Caco-2 (cell line): ENCODE data around the gene APOBEC3G. TPM values are rescaled to one million over a fixed set of nuclear protein-coding genes. Genes with fewer than 3 reads are reported as not detected.

ENCODE experiments used
- BruUV-seq: library from RNA; stranded (reverse); fragments of 400-500 nt; replicated peaks from 2 replicates; lab custom pipeline; 2021; lab: Mats Ljungman, UMichigan
- CTCF ChIA-PET: fragments of 300-600 bp; sonication (Branson Sonifier 250); formaldehyde crosslinking; loops from one replicate; lab custom pipeline; 2022; ENCODE audit warnings: antibody characterized with exemption; lab: Charles Lee
- POLR2A ChIA-PET: fragments of 300-600 bp; sonication (Branson Sonifier 250); formaldehyde crosslinking; loops from one replicate; lab custom pipeline; 2022; ENCODE audit warnings: antibody characterized with exemption; lab: Charles Lee
- DNase-seq, 2 experiments: peaks; one replicate each; pipeline versions ENCODE4 v3.0.0 to v3.0.0-alpha.2; 2020 to 2022
- H3K27me3 ChIP-seq: replicated peaks from 2 replicates; pipeline ENCODE4 v1.6.0; 2011; ENCODE audit warnings: low read length; ENCODE audit not compliant: control insufficient read depth, insufficient read depth
- H3K36me3 ChIP-seq: 2 replicates; pipeline ENCODE4 v1.5.1; 2011; ENCODE audit warnings: low read length; ENCODE audit not compliant: control insufficient read depth, insufficient read depth
- H3K4me1 ChIP-seq: fragments of 250-450 bp; sonication (Bioruptor Pico); 2 replicates; pipeline ENCODE4 v1.5.1; 2020; ENCODE audit warnings: mild to moderate bottlenecking
- H3K4me3 ChIP-seq: 2 replicates; pipeline ENCODE4 v1.5.1; 2011; ENCODE audit warnings: low read depth, mild to moderate bottlenecking, control low read depth, low read length
- H3K9me3 ChIP-seq: fragments of 250-450 bp; sonication (Bioruptor Pico); 2 replicates; pipeline ENCODE4 v1.5.1; 2020; ENCODE audit warnings: mild to moderate bottlenecking, moderate library complexity
- H3K27ac Mint-ChIP-seq: one replicate; pipeline ENCODE4 v1.8.0; 2022; ENCODE audit warnings: mixed read lengths; ENCODE audit not compliant: unreplicated experiment
- H3K27me3 Mint-ChIP-seq: one replicate; pipeline ENCODE4 v1.8.0; 2022; ENCODE audit warnings: mixed read lengths; ENCODE audit not compliant: insufficient read depth, unreplicated experiment
- H3K36me3 Mint-ChIP-seq: one replicate; pipeline ENCODE4 v1.8.0; 2022; ENCODE audit warnings: mild to moderate bottlenecking, mixed read lengths; ENCODE audit not compliant: insufficient read depth, unreplicated experiment
- H3K4me1 Mint-ChIP-seq: one replicate; pipeline ENCODE4 v1.8.0; 2022; ENCODE audit warnings: low read depth, mixed read lengths; ENCODE audit not compliant: unreplicated experiment
- H3K4me3 Mint-ChIP-seq: one replicate; pipeline ENCODE4 v1.8.0; 2022; ENCODE audit warnings: mild to moderate bottlenecking, moderate library complexity, mixed read lengths; ENCODE audit not compliant: unreplicated experiment
- H3K9me3 Mint-ChIP-seq: one replicate; pipeline ENCODE4 v1.8.0; 2022; ENCODE audit warnings: mixed read lengths; ENCODE audit not compliant: unreplicated experiment
- intact Hi-C: fragments of 100-400 bp; cut with micrococcal nuclease; formaldehyde crosslinking; loops from one replicate; pipeline ENCODE4 v1.10.0; 2022; ENCODE audit not compliant: unreplicated experiment
- total RNA-seq: library from RNA; stranded (reverse); gene quantifications from 2 replicates; pipeline ENCODE4 v1.2.3, GENCODE V29; 2022
- TF ChIP-seq, protein P1 (sequence below), 2 experiments: fragments of 200-600 bp in 1 of 2; IDR thresholded peaks; 1 replicate in 1 of 2; 2 replicates in 1 of 2; pipeline versions ENCODE4 v1.5.1 to v1.8.0; 2011 to 2022; ENCODE audit warnings: antibody characterized with exemption in 1 of 2, control low read depth in 1 of 2, inconsistent platforms in 1 of 2, low read depth in 1 of 2, low read length in 1 of 2, mild to moderate bottlenecking in 1 of 2, moderate library complexity in 1 of 2; ENCODE audit not compliant: insufficient read depth in 1 of 2, severe bottlenecking in 1 of 2, unreplicated experiment in 1 of 2

Gene APOBEC3G
- total RNA-seq, 1 experiment from 2014 or later, result 0.73 TPM

DNA sequence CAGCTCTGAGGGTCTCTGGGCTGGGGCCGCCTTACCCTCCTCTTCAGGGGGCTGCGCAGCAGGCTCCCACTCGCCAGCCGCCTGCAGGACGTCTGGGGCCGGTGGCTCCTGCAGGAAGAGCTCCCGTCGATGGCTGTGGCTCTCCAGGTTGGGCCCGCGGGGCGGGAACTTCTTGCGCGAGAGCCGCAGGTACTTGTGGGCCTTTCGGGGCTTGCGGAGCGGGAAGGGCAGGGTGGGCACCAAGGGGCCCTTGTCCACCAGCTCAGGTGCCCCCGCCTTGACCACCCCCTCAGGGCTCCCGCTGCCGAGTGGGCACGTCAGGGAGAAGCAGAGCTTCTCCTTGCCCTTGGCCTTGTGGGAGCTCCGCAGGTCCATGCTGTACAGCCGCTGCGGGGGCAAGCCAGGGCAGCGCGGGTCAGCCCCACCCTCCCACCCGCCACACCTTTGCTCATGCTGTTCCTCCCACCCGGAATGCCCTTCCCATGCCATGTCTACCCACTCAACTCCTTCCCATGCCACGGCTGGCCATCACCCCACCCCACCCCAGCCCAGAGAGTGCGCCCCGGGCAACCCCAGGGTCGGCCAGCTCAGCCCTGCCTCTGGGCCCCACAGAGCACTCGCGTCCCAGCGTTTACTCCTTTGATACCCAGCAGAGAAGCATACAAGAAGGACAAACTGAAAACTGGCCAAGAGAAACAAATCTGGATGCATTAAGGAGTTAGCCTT is 57.5 kb downstream of the APOBEC3G start:
- BruUV-seq, result no TSS peak
- no peak overlapping the region for H3K4me3 ChIP-seq
- CTCF ChIA-PET, result interaction anchor here (1.0 to 1.4 kb wide), 4 partner anchors 16 to 366 kb away, joined by 3 to 5 read pairs (median 4); no protein-coding TSS in a partner anchor
- Mint-ChIP-seq H3K27ac (no peak overlapping the region), H3K4me1 (peaks cover 7% of the 10 kb centered on the region), H3K9me3 (no peaks in the 10 kb centered on the region), H3K4me3 (no peak overlapping the region), H3K27me3 (no peaks in the 10 kb centered on the region), H3K36me3 (no peaks in the 10 kb centered on the region)
- TF ChIP-seq, protein P1, sequence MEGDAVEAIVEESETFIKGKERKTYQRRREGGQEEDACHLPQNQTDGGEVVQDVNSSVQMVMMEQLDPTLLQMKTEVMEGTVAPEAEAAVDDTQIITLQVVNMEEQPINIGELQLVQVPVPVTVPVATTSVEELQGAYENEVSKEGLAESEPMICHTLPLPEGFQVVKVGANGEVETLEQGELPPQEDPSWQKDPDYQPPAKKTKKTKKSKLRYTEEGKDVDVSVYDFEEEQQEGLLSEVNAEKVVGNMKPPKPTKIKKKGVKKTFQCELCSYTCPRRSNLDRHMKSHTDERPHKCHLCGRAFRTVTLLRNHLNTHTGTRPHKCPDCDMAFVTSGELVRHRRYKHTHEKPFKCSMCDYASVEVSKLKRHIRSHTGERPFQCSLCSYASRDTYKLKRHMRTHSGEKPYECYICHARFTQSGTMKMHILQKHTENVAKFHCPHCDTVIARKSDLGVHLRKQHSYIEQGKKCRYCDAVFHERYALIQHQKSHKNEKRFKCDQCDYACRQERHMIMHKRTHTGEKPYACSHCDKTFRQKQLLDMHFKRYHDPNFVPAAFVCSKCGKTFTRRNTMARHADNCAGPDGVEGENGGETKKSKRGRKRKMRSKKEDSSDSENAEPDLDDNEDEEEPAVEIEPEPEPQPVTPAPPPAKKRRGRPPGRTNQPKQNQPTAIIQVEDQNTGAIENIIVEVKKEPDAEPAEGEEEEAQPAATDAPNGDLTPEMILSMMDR (IDR thresholded peaks at IDR 0.05; ENCODE audit: insufficient read depth in 1 of 2, low read depth in 1 of 2, low read length in 1 of 2, severe bottlenecking in 1 of 2, unreplicated experiment in 1 of 2), result no peak
- DNase-seq, result no peak
- POLR2A ChIA-PET, result no interaction called here
- no peaks in the 10 kb centered on the region for H3K36me3 ChIP-seq
- H3K27me3 ChIP-seq, result no peaks in the 10 kb centered on the region
- H3K9me3 ChIP-seq, result no peaks in the 10 kb centered on the region
- peaks cover 14% of the 10 kb centered on the region for H3K4me1 ChIP-seq
- intact Hi-C loops, result no loop called here

DNA sequence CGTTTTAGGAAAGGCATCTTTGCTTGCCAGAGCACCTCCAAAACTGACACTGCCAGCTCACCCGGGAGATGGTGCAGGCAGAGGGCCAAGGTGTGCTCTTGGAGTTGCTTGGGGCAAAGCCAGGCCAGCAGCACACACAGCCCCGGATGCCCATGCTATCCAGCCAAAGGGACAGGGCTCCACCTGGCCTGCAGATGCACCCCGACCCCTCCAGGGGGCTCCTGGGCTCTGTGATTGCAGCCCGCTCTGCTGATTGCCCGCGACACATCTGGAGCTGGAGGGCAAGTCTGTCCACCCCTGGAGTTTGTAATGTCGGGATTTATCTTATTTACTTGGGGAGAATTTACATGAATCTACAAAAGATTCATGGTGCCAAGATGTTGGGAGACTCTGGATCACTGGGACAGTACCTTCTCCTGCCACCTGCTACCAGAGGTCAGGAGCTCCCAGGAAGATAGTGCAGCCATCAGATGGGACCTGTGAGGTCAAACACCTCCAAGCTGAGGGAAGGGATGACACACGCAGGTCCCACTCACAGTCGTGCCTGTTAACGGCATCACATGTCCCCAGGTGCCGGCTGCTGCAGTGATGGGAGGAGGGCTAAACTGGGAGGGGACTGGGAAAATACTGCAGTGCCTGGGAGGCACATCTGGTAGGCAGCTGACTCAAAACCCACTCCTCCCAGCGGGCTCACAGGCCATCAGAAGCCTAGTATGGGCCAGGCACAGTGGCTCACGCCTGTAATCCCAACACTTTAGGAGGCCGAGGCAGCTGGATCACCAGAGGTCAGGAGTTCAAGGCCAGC is 58.2 kb downstream of the APOBEC3G start:
- TF ChIP-seq, protein P1 (IDR thresholded peaks at IDR 0.05; ENCODE audit: insufficient read depth in 1 of 2, low read depth in 1 of 2, low read length in 1 of 2, severe bottlenecking in 1 of 2, unreplicated experiment in 1 of 2), result peak; percentile 76 to 83
- H3K27me3 Mint-ChIP-seq, result no peaks in the 10 kb centered on the region

DNA sequence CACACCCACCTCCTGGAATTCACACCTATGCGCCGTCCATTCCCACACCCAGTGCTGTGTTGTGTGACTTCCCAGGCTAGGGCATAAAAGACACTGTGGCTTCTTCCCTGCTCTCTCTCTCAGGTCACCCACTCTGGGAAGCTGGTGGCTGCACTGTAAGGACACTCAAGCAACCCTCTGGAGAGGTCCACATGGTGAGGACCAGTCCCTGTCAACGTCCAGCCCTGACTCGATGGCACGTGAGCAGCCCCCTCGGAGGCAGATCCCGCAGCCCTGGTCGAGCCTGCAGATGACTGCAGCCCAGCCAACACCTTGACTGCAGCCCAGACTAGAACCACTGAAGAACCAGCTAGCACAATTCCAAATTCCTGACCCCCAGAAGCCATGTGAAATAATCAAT is 59.2 kb downstream of the APOBEC3G start:
- TF ChIP-seq, protein P1 (IDR thresholded peaks at IDR 0.05; ENCODE audit: insufficient read depth in 1 of 2, low read depth in 1 of 2, low read length in 1 of 2, severe bottlenecking in 1 of 2, unreplicated experiment in 1 of 2), result no peak
- no TSS peak for BruUV-seq
- Histone ChIP-seq H3K36me3 (no peaks in the 10 kb centered on the region), H3K27me3 (no peaks in the 10 kb centered on the region), H3K9me3 (no peaks in the 10 kb centered on the region), H3K4me3 (no peak overlapping the region), H3K4me1 (peaks cover 3% of the 10 kb centered on the region)
- ChIA-PET POLR2A (no interaction called here), CTCF (interaction anchor here (1.2 to 1.3 kb wide), 2 partner anchors 12 to 15 kb away, joined by 3 to 6 read pairs; no protein-coding TSS in a partner anchor)
- DNase-seq, result no peak
- Mint-ChIP-seq H3K9me3 (no peaks in the 10 kb centered on the region), H3K27ac (no peak overlapping the region), H3K27me3 (no peaks in the 10 kb centered on the region), H3K4me3 (no peak overlapping the region), H3K36me3 (no peaks in the 10 kb centered on the region), H3K4me1 (no peaks in the 10 kb centered on the region)
- intact Hi-C loops, result no loop called here

More for the DNA sequence above, 58.2 kb downstream of the APOBEC3G start:
- no TSS peak for BruUV-seq
- H3K9me3 ChIP-seq, result no peaks in the 10 kb centered on the region
- ChIA-PET CTCF (interaction anchor here (0.6 to 1.4 kb wide), 11 partner anchors 11 to 366 kb away, joined by 3 to 6 read pairs (median 4); partner anchors contain the start of gene RPL3), POLR2A (interaction anchor here (0.7 to 0.9 kb wide), 2 partner anchors 306 to 385 kb away, joined by 3 to 10 read pairs; partner anchors contain the start of gene ATF4)
- Mint-ChIP-seq H3K4me3 (no peak overlapping the region), H3K36me3 (no peaks in the 10 kb centered on the region), H3K4me1 (peaks cover 7% of the 10 kb centered on the region), H3K9me3 (no peaks in the 10 kb centered on the region), H3K27ac (no peak overlapping the region)
- H3K36me3 ChIP-seq, result no peaks in the 10 kb centered on the region
- H3K4me1 ChIP-seq, result peaks cover 13% of the 10 kb centered on the region
- peak; percentile 68 to 81 for DNase-seq
- no peak overlapping the region for H3K4me3 ChIP-seq
- intact Hi-C loops, result no loop called here
- no peaks in the 10 kb centered on the region for H3K27me3 ChIP-seq
